Panc1 (cell line): ENCODE results near the gene COL4A3.

Experiments
- POLR2AphosphoS5 ChIP-seq: IDR thresholded peaks from 2 replicates; pipeline ENCODE4 v1.6.1; 2012; ENCODE audit warnings: mild to moderate bottlenecking, low read depth, low read length, moderate library complexity
- TCF7L2 ChIP-seq: IDR thresholded peaks from 2 replicates; pipeline ENCODE4 v1.6.1; 2011; ENCODE audit warnings: mild to moderate bottlenecking, low read depth, low read length, inconsistent platforms
- TF ChIP-seq, protein P1 (sequence below): fragments of 450-650 bp; IDR thresholded peaks from 2 replicates; pipeline ENCODE4 v1.5.1; 2017; ENCODE audit warnings: mild to moderate bottlenecking
- TF ChIP-seq, protein P2 (sequence below), 2 experiments: IDR thresholded peaks; 2 replicates each; pipeline ENCODE4 v1.6.1; 2011 to 2012; ENCODE audit warnings: low read depth in 2 of 2, control low read depth in 1 of 2, low read length in 1 of 2, mild to moderate bottlenecking in 1 of 2, moderate library complexity in 1 of 2; ENCODE audit not compliant: insufficient read depth in 1 of 2

DNA sequence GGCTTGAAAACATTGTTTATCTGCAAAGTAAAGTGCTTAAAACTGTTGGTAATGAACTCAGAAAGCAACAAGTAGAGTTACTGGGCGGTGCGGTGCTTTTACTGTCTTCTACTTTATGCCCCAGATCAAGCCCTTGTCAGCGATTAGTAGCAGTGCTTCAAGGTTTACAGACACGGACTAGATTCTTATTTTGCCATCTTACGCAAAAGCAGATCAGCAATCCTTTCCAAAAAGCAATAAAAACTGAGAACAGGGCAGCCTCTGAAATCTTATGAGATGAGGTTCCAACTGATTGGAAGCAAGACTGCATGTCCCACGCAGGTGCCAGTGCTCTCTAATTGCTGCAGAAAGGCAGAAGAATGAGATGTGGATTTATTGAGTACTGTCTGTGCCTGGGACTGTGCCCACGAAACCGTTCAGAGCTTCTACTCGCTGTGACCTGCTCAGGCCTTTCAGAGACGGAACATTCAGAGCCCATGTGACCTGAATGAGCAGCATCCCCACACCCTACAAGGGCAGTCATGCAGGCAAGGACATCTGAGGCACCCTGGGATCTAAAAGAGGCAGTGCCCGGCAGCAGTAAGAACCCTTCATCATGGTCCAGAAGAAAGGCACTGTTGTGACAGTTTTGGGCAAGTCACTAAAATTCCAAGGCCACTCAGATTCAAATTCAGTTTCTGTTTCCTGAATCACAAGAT lies 15.7 kb downstream of the COL4A3 start:
- TF ChIP-seq, protein P1, sequence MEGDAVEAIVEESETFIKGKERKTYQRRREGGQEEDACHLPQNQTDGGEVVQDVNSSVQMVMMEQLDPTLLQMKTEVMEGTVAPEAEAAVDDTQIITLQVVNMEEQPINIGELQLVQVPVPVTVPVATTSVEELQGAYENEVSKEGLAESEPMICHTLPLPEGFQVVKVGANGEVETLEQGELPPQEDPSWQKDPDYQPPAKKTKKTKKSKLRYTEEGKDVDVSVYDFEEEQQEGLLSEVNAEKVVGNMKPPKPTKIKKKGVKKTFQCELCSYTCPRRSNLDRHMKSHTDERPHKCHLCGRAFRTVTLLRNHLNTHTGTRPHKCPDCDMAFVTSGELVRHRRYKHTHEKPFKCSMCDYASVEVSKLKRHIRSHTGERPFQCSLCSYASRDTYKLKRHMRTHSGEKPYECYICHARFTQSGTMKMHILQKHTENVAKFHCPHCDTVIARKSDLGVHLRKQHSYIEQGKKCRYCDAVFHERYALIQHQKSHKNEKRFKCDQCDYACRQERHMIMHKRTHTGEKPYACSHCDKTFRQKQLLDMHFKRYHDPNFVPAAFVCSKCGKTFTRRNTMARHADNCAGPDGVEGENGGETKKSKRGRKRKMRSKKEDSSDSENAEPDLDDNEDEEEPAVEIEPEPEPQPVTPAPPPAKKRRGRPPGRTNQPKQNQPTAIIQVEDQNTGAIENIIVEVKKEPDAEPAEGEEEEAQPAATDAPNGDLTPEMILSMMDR: no peak
- TF ChIP-seq POLR2AphosphoS5 (no peak), TCF7L2 (no peak)
- TF ChIP-seq, protein P2, sequence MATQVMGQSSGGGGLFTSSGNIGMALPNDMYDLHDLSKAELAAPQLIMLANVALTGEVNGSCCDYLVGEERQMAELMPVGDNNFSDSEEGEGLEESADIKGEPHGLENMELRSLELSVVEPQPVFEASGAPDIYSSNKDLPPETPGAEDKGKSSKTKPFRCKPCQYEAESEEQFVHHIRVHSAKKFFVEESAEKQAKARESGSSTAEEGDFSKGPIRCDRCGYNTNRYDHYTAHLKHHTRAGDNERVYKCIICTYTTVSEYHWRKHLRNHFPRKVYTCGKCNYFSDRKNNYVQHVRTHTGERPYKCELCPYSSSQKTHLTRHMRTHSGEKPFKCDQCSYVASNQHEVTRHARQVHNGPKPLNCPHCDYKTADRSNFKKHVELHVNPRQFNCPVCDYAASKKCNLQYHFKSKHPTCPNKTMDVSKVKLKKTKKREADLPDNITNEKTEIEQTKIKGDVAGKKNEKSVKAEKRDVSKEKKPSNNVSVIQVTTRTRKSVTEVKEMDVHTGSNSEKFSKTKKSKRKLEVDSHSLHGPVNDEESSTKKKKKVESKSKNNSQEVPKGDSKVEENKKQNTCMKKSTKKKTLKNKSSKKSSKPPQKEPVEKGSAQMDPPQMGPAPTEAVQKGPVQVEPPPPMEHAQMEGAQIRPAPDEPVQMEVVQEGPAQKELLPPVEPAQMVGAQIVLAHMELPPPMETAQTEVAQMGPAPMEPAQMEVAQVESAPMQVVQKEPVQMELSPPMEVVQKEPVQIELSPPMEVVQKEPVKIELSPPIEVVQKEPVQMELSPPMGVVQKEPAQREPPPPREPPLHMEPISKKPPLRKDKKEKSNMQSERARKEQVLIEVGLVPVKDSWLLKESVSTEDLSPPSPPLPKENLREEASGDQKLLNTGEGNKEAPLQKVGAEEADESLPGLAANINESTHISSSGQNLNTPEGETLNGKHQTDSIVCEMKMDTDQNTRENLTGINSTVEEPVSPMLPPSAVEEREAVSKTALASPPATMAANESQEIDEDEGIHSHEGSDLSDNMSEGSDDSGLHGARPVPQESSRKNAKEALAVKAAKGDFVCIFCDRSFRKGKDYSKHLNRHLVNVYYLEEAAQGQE (IDR thresholded peaks at IDR 0.05; ENCODE audit: insufficient read depth in 1 of 2, low read depth in 2 of 2, low read length in 1 of 2): no peak
